H7 (cell line): ENCODE measurements around the gene PI4KB. TPM values are rescaled to one million over a fixed set of nuclear protein-coding genes. Genes with fewer than 3 reads are reported as not detected.
A peak's percentile ranks its signal among the peaks of the same experiment; 100 is the strongest.
"Not testable (repeated sequence)": the region's sequence is repeated elsewhere in the genome, so short reads cannot be mapped to it uniquely, and the experiment has no call there.

Experiments
- DNase-seq: peaks from one replicate; pipeline ENCODE4 v3.0.0; 2012
- H3K27me3 ChIP-seq: 2 replicates; pipeline ENCODE4 v1.6.0; 2011; ENCODE audit warnings: mild to moderate bottlenecking, low read length; ENCODE audit not compliant: control insufficient read depth, insufficient read depth
- H3K36me3 ChIP-seq: replicated peaks from 2 replicates; pipeline ENCODE4 v1.5.1; 2011; ENCODE audit warnings: low read length; ENCODE audit not compliant: control insufficient read depth, insufficient read depth
- H3K4me3 ChIP-seq: 2 replicates; pipeline ENCODE4 v1.5.1; 2011; ENCODE audit warnings: low read depth, mild to moderate bottlenecking, control low read depth, low read length, moderate library complexity; ENCODE audit not compliant: insufficient read depth
- total RNA-seq: library from RNA; depleted of rRNA; stranded (reverse); fragments of >200 nt; shearing (Covaris generic); gene quantifications from 2 replicates; pipeline ENCODE4 v1.2.3, GENCODE V29; 2014

Gene PI4KB
- total RNA-seq, 1 experiment from 2014 or later: 33.4 TPM

DNA sequence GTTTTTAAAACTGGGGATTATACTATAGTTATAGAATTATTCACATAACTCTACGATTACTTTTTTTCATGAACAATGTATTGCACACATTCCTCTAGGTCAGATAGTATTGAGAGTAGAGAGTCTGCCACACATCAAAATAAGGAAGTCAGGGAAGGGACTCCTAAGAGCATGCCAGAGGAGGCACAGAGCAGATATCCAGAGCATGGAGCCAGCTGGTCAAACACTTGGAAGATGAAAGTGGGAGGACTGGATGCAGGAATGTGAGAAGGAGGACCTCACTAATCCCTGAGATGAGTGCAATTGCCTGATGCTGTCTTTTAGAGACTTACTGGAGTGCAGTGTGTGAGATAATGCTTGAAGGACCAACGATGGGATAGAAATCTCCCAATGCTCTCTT lies 29.5 kb upstream of the PI4KB start:
- no peaks in the 10 kb centered on the region for H3K36me3 ChIP-seq
- DNase-seq: no peak
- no peak overlapping the region for H3K4me3 ChIP-seq
- no peaks in the 10 kb centered on the region for H3K27me3 ChIP-seq

DNA sequence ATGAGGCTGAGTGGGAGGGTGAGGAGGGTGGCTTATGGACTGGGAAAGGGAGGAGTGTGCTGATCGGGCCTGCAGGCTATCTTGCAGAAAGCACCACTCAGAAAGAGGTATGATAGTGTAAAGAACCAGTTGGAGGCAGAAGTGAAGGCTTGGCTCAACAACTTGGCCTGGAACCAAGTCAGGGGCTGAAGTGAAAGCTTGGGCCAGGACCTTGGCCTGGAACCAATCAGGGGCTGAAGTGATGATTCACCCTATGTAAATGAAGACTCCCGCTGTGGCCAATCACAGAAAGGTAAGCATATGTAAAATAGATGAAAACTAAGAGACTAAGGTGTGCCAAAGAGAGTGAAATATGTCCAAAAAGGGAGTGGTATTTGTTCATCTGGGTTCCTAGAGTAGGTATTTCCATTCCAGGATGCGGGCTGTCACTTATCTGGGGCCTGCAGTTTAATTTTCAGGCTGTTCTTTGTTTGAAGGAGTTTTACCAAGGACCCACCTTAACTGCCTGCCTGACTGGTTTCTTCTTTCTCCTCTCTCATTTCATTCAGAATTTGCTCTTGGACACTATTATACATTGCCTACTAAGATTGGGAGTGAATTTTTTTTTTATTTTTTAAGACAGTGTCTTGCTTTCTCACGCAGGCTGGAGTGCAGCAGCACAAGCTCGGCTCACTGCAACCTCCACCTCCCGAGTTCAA lies 25.0 kb upstream of the PI4KB start:
- no peaks in the 10 kb centered on the region for H3K27me3 ChIP-seq
- DNase-seq: no peak
- no peaks in the 10 kb centered on the region for H3K36me3 ChIP-seq
- H3K4me3 ChIP-seq: no peak overlapping the region

DNA sequence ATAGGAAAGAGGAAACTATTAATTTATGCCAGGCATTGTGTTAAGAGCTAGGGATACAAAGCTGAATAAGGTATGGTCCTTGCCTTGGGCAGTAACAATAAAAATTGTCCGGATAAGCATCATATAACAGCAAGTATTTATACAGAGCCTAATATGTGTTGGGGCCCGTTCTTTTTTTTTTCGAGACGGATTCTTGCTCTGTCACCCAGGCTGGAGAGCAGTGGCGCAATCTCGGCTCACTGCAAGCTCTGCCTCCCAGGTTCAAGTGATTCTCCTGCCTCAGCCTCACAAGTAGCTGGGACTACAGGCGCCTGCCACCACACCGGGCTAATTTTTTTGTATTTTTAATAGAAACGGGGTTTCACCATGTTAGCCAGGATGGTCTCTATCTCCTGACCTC lies 23.1 kb upstream of the PI4KB start:
- DNase-seq, H3K4me3 ChIP-seq, H3K36me3 ChIP-seq, H3K27me3 ChIP-seq: not testable (repeated sequence)

DNA sequence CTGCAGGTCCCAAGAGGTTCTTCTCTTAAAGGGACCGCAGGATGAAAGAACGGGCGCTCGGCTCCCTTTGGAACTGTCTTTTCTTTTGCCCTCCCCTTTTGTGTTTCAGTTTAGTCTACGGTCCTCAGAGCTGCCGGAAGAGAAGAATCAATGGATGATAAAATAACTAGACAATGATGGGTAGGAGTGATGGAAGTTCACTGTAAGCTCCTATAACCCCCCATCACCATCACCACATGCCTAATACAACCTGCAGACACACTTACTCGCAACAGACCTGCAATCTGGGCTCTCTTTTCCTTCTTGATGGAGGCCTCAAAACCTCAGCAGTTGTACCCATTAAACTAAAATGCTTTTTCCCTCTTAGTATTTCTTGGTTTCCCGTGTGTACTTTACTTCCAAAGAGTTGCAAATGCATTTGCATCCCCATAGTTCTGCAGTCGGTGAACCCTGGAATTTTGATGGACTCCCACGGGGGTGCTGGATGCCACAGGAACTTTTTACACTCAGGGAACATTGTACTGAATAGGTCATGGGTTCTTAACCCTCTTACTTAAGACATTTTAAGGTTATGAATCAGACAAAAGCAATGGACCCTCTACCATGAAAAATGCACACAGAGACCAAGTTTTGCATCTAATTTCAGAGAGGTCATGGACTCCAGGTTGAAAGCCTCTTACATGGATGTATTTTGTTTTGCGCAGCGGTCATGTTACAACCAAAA lies 20.5 kb upstream of the PI4KB start:
- peak overlapping the region; percentile 29 for H3K4me3 ChIP-seq
- DNase-seq: no peak
- no peaks in the 10 kb centered on the region for H3K27me3 ChIP-seq
- H3K36me3 ChIP-seq: peaks cover 22% of the 10 kb centered on the region

DNA sequence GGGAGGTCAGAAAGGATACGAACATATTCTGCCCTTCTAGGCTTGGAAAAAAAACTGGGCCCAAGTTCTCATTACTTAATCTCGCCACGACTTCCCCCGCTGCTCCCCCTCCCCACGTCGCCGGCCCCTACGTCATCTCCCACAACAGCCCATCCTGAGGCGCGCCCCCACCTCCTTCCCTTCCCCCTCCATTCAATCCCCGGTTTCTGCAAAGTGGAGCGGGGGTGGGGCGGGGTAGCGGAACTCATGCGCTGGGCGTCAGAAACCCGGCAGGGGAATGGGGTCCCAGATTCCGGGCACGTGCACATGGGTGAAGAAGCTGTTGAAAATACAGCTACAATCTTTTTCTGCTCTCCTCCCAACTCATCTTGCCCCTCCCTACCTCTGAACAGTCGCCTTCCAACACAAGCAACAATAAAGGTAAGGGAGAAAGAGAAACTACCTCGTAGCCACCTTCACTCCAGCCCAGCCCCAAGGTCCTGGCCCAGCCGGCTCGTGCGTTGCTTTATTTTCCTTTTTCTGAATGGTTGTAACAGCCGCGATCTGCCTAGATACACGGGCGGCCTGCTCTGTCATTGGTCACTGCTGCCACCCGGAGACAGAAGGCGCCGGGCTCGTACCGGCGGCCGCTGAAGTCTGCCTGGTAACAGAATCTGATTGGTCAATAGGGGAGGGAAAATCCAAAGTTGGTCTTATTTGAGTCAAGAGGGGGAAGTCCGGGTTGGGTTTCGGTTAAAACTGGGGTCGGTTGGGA lies 19.7 kb upstream of the PI4KB start, which contains the start of gene RFX5:
TSS of gene RFX5 (minus strand) at position 484 of the 754 bp plus-strand sequence. CDS start 932 bp downstream, outside the sequence.
- Histone ChIP-seq H3K4me3 (peak within 1 kb of the TSS; percentile 85), H3K36me3 (peaks cover 26% of the 10 kb centered on the region)
- DNase-seq: peak; percentile 94

DNA sequence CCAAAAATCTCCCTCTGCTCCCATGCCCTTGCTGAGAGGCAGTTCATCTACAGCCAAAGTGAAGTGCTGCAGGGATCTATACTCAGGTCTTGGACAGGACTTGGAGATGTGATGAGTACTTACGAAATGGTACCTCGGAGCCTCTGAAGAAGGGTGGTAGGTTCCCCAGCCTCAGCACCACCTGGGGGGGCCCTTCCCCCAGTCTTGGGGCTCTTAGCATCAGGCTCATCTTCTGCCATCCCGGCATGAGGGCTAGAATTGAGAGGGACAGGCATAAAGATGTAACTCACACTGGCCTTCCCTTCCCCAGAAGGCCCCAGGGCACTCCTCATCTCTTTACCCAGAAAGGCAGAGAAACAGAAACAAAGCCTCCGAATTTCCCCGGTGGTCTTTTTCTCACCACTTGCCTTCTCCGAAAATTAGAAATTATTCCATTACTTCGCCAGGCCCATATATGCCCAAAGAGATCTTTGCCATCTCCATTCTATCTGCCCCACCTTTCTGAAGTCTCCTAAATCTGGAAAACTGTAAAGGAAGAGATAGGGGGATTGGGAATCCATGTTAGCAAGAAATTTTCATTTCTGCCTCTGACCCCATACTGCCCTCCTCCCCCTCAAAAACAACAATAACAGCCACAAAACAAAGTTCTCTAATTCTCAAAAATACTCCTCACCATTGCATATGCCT lies 19.0 kb upstream of the PI4KB start:
- Histone ChIP-seq H3K4me3 (peak overlapping the region; percentile 85), H3K36me3 (peaks cover 26% of the 10 kb centered on the region), H3K27me3 (no peaks in the 10 kb centered on the region)
- DNase-seq: no peak

More for the DNA sequence above, 19.7 kb upstream of the PI4KB start, which contains the start of gene RFX5:
- no peaks in the 10 kb centered on the region for H3K27me3 ChIP-seq

DNA sequence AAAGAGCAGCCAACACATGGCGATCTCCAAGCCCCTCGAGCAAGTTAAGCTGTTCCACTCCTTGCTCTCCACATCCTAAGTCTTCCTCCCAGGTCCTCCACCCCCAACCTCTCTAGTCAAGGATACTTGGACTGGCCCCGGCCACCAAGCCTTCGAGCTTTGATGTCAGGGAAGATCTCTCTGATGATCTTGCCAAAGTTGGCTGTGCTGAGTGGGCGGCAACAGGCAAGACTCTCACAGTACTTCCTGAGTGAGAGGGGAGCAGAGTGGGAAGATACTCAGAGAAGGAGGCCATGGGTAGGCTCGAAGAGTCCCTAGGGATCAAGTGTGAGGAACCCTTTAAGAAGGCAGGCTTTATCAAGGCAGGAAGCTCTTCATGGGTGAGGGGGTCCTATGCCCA lies 17.1 kb upstream of the PI4KB start:
- no peak for DNase-seq
- Histone ChIP-seq H3K36me3 (peaks cover 26% of the 10 kb centered on the region), H3K4me3 (no peak overlapping the region), H3K27me3 (no peaks in the 10 kb centered on the region)

DNA sequence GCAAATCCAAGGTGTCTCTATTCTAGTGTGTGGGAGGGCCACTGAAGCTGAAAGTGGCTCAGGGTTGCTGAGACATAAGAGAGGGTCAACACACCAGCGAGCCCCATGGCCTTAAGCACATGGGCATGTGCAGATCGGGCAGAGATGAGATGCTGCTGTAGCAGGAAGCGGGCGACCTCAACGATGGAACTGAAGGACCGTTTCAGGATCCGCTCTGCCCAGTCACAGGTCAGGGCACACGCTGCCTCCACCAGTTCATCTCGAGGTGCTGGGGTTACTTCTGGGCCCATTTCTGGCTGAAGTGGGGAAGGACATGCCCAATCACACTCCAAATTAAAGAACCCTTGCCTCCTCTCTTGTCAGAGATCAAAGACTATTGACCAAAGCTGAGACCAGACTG lies 16.4 kb upstream of the PI4KB start:
- peaks cover 26% of the 10 kb centered on the region for H3K36me3 ChIP-seq
- H3K27me3 ChIP-seq: no peaks in the 10 kb centered on the region
- H3K4me3 ChIP-seq: no peak overlapping the region
- no peak for DNase-seq

DNA sequence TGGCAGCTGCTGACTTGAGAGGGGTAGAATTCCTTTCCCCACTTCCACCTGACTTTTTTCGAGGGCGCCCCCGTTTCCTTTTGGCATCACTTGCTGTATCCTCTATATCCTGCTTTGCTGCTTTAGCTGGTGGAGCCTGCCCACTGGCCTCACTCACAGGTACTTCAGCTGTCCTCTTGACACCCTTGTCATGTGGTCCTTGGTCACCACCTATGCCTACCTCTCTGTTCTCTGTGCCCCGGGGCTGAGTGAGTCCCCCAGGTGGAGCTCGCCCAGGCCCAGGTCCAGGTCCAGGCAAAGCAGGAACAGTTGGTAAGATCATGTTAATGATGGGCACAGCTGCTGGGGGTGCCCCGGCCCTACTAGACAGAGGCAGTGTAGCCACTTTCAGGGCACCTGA lies 15.4 kb upstream of the PI4KB start:
- DNase-seq: no peak
- H3K27me3 ChIP-seq: no peaks in the 10 kb centered on the region
- H3K36me3 ChIP-seq: peaks cover 26% of the 10 kb centered on the region
- no peak overlapping the region for H3K4me3 ChIP-seq

DNA sequence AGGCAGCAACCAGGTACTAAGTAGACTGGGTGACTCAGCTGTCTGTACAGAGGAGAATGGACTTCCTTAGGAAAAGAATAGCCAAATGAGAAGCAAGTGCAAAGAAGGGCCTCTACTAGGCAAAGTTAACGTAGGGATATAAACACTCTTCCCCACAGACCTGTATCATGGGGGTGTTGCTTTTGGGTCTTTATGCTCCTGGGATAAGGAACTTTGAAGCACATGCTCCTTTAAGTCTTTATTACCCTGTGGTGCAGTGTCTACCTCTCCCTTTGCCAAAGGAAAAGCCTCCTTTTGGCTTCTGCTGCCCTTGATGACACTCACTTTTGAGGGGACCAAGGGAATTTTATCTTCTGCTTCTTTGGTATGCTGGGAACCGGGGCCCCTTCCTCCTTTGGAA lies 14.8 kb upstream of the PI4KB start:
- no peak for DNase-seq
- H3K27me3 ChIP-seq: no peaks in the 10 kb centered on the region
- no peak overlapping the region for H3K4me3 ChIP-seq
- H3K36me3 ChIP-seq: peaks cover 26% of the 10 kb centered on the region

DNA sequence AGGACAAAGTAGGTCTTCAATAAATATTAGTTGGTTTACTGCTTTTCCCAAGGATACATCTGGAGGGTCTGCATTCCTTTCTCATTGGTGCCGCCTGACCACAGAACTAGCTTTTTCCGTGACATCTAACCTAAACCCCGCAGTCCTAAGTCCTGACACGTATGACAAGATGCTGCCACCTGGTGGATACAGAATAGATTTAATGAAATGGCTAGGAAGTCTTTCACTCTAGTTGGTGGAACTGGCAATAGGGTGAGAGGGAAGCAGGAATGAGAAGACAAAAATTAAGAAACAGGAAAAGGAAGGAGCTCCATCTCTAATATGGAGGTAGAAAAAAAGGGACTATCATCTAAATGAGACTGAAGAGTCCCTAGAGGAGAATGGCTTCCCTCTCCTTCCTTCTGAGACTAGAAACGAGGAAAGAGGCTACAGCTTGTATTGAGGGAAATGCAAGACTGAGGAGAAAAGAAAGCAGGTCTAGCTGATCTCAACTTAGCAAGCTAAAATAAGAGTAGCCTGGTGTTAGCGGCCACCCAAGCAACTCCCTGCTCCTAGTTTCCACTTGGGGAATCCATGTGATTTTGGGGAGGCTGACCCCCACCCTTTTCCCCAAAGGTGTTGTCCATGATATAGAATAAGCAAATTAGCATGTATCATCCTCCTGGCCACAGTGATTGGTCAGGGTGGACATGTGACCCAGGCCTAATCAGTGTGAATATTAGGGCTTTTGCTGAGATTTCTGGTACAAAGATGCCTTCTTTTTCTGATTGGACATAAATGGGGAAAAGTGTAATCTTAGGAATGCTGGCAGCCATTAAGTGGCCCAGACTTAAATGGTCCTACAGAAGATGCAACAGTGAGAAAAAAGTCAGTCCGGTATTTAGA lies 13.9 kb upstream of the PI4KB start:
- peak; percentile 77 for DNase-seq

DNA sequence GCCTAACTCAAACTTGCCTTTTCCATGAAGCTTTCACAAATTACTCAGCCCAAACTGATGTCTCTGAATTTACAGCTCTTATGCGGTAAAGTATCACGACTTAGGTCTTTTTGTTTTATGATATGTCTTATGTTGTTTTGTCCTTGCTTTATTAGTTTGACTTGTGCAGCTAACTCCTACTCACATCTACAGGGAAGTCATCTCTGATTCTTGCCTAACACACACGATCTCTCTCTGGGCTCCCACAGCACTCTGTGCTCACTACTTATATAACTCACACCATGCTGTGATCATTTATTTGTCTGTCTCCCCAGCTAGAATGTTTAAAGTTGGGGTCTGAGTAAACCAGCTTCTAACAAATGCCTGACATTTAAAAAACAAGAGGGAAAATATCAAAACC lies 9.3 kb upstream of the PI4KB start:
- no peaks in the 10 kb centered on the region for H3K27me3 ChIP-seq
- DNase-seq: no peak
- H3K36me3 ChIP-seq: no peaks in the 10 kb centered on the region
- H3K4me3 ChIP-seq: no peak overlapping the region

More for the DNA sequence above, 13.9 kb upstream of the PI4KB start:
- H3K4me3 ChIP-seq: no peak overlapping the region
- peaks cover 26% of the 10 kb centered on the region for H3K36me3 ChIP-seq
- no peaks in the 10 kb centered on the region for H3K27me3 ChIP-seq

DNA sequence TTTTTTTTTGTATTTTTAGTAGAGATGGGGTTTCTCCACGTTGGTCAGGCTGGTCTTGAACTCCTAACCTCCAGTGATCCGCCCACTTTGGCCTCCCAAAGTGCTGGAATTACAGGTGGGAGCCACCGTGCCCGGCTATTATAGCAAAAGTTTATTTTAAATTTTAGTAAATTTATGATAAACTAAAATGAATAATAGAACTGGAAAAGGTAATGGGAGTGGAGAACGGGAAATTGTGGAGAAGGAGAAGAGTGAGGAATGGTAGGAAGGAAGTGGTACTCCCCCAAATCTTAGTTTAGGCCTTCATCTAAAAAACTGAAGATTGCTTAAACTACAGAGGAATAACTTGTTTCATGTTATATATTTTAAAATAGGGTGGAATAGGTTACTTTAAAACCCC lies 7.6 kb upstream of the PI4KB start:
- no peak for DNase-seq
- H3K4me3 ChIP-seq: no peak overlapping the region
- no peaks in the 10 kb centered on the region for H3K27me3 ChIP-seq
- H3K36me3 ChIP-seq: no peaks in the 10 kb centered on the region
